GM12801 (cell line): ENCODE results near the gene BMP7.

Source experiments
- TF ChIP-seq, protein P1 (sequence below): IDR thresholded peaks from one replicate; pipeline ENCODE4 v1.5.1; 2011; ENCODE audit warnings: control low read depth; ENCODE audit not compliant: insufficient read length; ENCODE audit errors: extremely low read depth

BMP7 gene

DNA sequence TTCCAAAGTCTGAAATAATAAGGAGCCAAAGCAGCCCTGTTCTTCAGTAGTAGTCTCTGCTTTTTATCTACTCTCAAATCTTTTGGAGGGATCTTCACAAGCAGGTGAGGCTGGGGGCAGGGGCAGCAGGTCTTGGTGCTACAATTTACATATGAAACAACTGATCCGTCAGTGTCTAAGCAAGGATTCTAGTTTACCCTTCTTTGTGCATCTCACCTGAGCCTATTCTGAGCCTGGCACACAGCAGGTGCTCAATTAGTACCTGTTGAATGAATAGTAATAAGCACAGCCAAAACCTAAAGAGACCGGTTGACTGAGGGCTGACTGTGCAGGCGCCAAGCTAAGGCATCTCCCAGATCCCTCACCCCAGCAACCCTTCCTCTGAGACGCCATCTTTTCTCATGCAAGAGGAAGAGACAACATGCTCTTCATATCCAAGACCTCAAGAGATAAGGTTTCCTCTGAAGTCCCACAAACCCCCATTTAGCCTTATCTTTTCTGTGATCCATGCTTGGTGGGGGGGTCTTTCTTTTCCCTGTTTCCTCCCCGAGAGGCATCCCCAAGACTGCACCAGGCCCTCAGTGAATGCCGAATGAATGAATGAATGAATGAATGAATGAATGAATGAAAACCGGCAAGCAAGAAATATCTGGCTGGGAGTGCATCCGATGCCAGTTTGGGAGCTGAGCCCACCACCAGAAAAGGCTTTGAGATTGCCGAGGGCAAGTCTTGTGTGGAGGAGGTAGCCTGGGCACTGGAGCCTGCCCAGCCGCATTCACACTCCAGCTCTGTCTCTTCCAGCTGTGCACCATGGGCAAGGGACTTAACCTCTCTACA, 2.9 kb upstream of the BMP7 start:
- TF ChIP-seq, protein P1, sequence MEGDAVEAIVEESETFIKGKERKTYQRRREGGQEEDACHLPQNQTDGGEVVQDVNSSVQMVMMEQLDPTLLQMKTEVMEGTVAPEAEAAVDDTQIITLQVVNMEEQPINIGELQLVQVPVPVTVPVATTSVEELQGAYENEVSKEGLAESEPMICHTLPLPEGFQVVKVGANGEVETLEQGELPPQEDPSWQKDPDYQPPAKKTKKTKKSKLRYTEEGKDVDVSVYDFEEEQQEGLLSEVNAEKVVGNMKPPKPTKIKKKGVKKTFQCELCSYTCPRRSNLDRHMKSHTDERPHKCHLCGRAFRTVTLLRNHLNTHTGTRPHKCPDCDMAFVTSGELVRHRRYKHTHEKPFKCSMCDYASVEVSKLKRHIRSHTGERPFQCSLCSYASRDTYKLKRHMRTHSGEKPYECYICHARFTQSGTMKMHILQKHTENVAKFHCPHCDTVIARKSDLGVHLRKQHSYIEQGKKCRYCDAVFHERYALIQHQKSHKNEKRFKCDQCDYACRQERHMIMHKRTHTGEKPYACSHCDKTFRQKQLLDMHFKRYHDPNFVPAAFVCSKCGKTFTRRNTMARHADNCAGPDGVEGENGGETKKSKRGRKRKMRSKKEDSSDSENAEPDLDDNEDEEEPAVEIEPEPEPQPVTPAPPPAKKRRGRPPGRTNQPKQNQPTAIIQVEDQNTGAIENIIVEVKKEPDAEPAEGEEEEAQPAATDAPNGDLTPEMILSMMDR: no peak

DNA sequence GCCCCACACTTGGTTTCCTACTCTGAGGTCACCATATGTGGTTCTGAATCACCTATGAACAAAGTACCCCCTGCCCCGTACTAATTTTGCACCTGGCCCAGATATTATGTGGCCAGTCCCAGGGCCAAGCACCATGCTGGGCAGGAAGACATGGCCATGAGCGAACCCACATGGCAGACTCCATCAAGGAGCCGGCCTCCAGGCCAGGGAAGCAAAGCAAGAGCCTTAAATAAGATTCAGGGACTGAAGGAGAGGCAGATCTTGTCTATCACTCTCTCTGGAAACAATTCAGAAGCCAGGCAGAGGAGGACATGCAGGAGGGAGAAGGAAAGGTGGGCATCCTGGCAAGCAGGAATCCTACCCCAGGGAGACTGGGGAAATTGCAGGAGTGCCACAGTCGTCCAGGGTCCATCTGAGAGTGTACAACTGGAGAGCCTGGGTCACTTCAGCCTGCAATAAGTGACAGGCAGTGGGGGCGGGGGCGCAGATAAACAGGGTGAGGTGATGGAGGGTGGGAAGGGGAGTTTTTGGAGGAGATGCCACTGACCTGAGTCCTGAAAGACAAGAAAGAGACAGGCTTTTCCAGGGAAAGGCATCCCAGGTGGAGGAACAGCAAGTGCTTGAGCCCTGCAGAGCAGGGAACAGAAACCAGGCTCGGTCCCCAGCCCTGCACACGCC, 2.1 kb upstream of the BMP7 start:
- TF ChIP-seq, protein P1: no peak

DNA sequence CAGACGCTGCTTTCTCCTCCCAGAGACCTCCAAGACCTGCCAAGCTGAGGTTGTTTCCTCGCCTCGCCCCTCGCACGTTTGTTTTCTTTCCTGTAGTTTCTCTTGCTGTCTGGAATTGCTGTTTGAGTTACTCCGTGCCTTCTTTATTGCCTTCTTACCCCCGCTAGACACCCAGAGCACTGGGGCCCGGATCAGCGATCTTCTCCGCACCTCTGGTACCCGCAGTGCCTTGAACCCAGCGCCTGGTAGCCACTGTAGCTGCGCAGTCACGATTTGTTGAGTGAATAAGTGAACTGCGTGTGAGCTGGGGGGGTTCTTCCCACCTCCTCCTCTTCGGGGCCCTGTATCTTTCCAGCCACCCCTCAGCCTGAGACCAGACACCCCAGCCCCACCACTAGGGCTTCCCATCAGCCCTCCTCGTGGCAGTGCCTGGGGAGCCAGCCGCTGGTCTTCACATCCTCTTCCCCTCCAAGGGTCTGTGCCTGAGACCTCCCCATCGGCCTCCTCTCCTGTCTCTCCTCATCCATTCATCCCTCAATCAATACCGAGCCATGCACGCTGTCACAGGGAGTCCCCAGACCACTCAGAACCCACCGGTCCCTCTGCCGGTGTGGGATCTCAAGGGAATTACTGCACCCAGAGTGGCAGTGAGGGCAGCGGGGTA, 849 bp upstream of the BMP7 start:
- TF ChIP-seq, protein P1: no peak

DNA sequence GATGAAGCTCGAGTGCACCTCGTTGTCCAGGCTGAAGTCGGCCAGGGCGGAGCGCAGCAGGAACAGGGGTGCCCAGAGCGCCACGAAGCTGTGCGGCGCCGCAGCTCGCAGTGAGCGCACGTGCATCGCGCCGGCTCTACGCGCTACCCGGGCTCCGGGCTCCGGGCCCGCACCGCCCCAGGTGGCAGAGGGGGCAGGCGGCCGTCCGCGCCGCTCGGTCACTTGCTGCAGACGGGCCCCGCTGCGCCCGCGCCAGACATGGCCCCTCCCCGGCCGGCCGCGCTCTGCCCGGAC, 497 bp downstream of the BMP7 start:
- TF ChIP-seq, protein P1: no peak

DNA sequence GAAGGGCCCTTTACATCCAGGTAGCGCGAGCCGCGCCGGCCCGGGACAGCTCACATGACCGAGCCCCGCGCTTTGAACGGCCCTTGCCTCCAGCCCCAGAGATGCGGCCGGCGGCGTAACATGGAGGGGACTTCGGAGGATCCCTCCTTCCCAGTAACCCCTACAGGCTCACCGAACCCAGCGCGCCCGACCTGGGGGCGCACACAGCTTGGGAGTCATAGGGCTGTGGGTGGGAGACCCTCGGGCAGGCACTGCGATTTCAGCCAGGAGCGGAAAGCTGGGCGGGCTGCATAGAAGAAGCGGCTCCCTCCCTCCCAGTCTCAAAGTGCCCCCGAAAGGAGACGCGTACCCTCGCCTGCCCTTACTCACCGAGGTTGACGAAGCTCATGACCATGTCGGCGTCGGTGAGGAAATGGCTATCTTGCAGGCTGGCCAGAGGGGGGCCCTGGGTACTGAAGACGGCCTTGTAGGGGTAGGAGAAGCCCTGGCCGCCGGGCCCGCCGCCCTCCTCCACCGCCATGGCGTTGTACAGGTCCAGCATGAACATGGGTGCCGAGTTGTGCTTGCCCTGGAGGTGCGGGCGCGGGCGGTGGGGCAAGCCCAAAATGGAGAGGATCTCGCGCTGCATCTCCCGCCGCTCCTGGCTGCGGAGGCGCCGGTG, 975 bp downstream of the BMP7 start:
- TF ChIP-seq, protein P1: no peak

DNA sequence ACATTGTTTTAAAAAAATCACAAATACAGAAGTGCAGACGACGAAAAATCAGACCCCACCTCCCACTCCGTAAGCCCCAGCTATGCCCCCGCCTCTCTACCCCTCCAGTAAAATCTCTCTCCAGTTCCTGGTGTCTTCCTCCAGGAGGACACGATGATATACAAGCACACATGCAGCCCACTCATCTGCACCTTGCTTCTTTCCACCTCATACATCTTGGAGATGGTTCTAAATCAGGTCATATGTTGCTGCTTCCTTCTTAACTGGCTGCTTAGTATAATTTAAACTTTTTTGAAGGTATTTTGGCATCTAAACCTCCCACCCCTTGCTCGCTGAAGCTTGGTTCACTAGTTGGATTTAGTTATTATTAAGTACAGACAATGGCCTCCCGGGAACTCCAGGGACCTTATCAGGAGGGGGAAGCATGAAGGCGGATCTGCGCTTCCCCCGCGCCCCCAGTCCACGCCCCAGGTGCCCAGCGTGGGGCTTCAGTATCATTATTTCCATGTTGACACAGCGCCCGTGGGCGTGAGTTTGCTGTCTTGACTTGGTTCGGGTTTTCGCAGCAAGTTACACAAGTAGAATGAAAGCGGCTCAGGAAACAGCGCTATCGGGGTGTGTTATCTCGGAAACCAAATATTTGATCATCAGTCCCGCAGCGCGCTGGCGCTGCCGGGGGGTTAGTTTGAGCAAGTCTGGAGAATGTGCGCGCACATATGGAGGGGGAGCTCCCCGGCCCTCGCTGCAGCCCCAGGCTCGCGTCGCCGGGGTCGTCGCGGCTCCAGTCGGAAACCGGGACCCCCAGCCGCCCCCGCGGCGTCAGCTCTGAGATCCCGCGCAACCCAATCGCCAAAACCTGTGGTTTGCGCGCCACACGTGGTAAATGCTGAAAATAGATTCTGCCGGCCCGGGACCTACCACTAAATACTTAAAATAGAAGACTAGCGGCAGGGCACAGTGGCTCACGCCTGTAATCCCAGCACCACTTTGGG, 2.3 kb downstream of the BMP7 start:
- TF ChIP-seq, protein P1: no peak
